SK-N-SH (cell line): ENCODE data around the gene FAM222B.
"Not testable (repeated sequence)": the region's sequence is repeated elsewhere in the genome, so short reads cannot be mapped to it uniquely, and the experiment has no call there.

Experiments
- RAD21 ChIP-seq: IDR thresholded peaks from 2 replicates; pipeline ENCODE4 v1.6.1; 2012; ENCODE audit warnings: mild to moderate bottlenecking, low read length
- RFX5 ChIP-seq: IDR thresholded peaks from 2 replicates; pipeline ENCODE4 v1.6.1; 2012; ENCODE audit warnings: mild to moderate bottlenecking, improper control_type of control experiment, low read length
- TF ChIP-seq, protein P1 (sequence below): fragments of 200-600 bp; sonication (generic); IDR thresholded peaks from 2 replicates; pipeline ENCODE4 v1.6.1; 2017; ENCODE audit warnings: antibody characterized with exemption, mild to moderate bottlenecking, moderate library complexity

DNA sequence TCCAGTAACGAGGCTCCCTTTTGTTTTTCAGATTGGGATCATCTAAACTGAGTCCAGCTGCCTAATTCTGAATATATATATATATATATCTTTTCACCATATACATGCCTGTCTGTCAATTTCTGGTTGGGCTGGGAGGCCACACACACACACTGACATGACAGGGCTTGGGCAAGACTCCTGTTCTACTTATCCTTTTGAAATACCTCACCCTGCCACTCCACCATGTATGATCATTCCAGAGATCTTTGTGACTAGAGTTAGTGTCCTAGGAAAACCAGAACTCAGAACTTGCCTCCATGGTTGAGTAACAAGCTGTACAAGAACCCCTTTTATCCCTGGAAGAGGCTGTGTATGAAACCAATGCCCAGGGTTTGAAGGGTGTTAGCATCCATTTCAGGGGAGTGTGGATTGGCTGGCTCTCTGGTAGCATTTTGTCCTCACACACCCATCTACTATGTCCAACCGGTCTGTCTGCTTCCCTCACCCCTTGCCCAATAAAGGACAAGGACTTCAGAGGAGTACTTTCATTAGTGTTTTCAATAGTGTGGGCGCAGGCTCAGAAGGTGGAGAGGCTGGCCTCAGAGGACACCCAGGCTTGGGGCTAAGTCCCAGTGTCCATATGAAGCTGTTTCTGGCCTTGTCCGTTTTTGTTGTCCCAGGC, 118.6 kb downstream of the FAM222B start:
- TF ChIP-seq, protein P1, sequence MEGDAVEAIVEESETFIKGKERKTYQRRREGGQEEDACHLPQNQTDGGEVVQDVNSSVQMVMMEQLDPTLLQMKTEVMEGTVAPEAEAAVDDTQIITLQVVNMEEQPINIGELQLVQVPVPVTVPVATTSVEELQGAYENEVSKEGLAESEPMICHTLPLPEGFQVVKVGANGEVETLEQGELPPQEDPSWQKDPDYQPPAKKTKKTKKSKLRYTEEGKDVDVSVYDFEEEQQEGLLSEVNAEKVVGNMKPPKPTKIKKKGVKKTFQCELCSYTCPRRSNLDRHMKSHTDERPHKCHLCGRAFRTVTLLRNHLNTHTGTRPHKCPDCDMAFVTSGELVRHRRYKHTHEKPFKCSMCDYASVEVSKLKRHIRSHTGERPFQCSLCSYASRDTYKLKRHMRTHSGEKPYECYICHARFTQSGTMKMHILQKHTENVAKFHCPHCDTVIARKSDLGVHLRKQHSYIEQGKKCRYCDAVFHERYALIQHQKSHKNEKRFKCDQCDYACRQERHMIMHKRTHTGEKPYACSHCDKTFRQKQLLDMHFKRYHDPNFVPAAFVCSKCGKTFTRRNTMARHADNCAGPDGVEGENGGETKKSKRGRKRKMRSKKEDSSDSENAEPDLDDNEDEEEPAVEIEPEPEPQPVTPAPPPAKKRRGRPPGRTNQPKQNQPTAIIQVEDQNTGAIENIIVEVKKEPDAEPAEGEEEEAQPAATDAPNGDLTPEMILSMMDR, result not testable (repeated sequence)
- not testable (repeated sequence) for TF ChIP-seq RAD21, RFX5
